SK-N-MC (cell line): ENCODE results near the gene UGT1A6.

Source experiments
- EZH2 ChIP-seq: fragments of 200-600 bp; sonication (generic); IDR thresholded peaks from one replicate; pipeline ENCODE4 v1.6.1; 2017; ENCODE audit warnings: antibody characterized with exemption
- FOXP2 ChIP-seq: optimal IDR thresholded peaks from 2 replicates; pipeline ENCODE3; 2011; ENCODE audit warnings: mild to moderate bottlenecking, moderate library complexity; ENCODE audit not compliant: insufficient read depth; ENCODE audit errors: extremely low read length, control extremely low read depth
- POLR2AphosphoS5 ChIP-seq: IDR thresholded peaks from 2 replicates; pipeline ENCODE4 v1.6.1; 2012; ENCODE audit warnings: mild to moderate bottlenecking, low read depth, low read length, borderline replicate concordance

DNA sequence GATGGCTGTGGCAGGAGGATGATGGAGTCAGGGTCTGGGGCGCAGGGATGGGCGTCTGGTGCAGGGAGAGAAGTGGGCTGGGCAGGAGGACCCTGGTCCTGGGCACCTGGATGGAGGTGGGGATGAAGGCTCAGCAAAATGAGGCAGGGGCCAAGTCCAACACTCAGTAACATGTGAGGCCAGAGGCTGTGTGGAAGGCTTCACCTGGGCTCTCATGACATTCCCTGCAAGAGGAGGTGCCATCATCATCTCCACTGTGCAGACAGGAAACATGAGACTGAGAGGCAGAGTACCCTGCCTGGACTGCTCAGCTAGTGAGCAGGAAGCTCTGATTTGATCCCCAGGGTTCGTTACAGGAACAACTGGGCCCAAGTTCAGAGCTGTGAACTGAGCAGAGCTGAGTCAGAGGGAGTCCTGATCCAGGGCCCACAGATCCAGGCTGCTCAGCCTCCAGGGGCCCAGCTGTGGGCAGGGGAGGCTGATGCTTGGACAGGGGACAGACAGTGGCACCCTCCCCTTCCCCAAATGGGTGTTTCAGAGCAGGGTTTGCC, 124.7 kb downstream of the UGT1A6 start:
- no peak for TF ChIP-seq POLR2AphosphoS5
- TF ChIP-seq EZH2, result no peak
- TF ChIP-seq FOXP2, result no peak
